GM19467 (cell line): ENCODE results near the gene ACCS.

Source experiments
- ATAC-seq: cut with Tn5 transposase; IDR thresholded peaks from one replicate; pipeline ENCODE4 v1.9.1; 2021; ENCODE audit warnings: mild to moderate bottlenecking, moderate library complexity; ENCODE audit not compliant: unreplicated experiment

ACCS gene, protein sequence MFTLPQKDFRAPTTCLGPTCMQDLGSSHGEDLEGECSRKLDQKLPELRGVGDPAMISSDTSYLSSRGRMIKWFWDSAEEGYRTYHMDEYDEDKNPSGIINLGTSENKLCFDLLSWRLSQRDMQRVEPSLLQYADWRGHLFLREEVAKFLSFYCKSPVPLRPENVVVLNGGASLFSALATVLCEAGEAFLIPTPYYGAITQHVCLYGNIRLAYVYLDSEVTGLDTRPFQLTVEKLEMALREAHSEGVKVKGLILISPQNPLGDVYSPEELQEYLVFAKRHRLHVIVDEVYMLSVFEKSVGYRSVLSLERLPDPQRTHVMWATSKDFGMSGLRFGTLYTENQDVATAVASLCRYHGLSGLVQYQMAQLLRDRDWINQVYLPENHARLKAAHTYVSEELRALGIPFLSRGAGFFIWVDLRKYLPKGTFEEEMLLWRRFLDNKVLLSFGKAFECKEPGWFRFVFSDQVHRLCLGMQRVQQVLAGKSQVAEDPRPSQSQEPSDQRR

DNA sequence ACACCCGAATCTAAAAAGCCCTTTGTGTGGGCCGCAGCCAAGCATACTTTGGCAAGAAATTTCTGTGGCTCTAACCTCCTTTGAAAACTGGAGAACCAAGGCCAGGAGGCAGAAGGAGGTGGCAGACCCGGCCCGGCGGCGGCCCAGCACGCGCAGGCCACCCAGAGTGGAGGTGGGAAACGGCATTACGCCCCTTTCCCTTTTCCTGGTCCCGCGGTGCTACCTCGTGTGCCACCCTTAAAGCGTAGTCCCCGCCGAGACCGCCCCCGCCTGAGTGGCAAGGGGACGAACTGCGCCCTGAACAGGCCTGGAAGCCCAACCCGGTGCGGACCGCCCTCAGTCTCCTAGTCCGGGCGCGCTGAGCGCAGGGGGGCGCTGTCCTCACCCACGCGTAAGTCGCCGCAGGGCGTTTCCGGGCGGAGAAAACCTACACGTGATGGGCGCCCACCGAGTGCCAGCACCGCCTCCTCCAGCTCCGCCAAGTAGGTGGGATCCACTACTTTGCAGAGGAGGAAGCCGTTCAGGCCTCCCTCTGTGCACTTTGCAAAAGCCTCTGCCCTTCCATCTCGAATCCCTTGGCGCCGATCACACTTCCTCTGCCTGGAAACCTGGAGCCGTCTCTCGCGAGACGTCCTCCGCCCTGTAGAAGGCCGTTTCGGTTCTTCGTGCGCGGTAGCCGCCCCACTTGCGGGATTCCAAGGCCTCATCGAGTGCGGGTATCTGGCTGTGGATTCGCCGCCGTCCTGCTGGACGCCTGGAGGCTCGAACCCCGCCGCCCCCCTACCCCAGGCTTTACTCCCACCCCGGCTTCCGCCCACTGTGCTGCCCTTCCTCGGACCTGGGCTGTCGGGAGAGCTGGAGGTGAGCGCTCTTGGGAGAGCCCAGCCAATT lies at the start of gene ACCS:
Gene ACCS, plus strand, starts transcription at position 430 of the 891 bp plus-strand sequence. CDS start 1,358 bp downstream, outside the sequence.
- peak; percentile 97 for ATAC-seq

DNA sequence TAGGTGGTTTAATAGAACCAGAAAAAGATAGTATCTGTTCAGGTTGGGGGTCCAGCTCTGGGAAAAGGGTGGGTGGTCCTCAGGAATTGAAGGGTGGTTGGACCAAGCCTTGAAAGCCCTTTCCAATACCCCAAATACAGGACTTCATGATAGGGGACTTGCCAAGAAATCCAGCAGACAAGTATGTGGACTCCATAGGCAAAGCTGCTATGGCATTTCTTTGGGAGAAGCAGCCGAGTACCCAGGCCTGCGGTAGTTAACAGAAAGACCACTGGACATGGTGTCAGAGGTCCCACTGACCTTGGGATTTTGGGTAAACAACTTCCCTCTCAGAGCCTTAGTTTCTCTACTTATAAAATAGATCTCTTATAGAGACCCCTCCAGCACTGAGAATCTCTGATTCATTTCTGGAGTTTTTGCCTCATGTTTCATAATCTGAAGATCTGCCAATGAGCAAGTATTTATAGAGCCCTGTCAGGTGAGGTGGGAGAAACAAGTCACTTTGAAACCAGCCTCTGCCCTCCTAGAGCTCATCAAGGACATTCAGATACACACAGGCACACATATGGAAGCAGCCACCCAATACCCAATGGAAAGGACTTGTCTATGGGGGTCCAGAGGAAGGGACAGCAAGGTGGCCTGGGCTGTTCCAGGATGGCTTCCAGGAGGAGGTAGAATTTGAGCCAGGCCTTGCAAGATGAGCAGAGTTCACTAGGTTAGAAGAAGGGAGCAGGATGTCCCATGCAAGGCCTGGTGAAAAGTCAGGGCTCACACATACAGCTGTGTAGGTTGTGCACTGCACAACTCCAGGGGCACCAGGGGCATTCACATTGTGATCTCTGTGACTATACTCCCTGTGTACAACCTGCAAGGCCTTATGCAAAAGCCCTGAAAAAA lies 49.3 kb upstream of the ACCS start:
- ATAC-seq: no peak

DNA sequence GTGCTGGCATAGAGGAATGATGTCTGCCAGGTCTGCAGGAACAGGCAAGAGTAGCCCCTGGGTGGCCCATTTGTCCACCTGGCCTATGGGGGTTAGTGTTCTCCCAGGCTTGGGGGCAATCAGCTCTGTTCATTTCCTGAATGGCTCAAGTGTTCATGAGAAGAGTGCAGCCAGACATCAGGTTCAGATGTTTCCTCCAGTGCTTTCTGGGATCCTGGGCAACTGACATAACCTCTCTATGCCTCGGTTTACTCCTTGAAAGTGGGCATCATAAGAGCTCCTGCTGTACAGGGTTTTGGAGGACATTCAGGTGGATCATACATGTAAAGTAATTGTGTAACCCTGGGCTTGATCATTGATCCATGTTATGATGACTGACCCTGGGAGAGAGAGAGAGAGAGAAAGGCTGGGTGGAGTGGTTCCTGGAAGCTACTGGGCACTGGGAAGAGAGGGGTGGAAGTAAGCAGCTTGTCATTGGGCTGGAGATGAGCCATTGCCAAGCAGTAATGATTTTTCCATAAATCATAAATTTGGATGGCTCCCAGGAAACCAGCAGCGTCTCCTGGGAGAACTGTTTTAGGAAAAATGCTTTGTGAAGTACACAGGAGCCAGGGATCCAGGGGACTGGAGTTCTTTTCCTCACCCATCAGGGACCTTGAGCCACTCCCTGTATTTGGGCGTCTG lies 48.5 kb upstream of the ACCS start:
- no peak for ATAC-seq

DNA sequence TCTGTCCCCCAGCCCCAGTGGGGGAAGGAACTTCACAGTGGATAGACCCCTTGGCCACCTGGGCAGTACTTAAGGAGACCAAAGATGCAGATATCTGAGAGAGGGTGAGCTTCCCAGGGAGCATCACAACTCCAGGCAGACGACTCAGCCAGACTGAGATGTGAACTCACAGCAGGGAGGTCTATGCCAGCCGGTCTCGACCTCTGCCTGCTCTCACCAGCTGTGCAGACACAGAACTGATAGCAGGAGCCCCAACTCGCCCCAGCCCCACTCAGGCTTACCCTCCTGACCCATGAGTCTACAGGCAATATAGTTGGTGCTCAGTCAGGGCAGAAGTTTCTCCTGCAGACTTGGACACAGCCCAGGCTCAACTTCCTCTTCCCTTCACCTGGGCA lies 47.9 kb upstream of the ACCS start:
- no peak for ATAC-seq

DNA sequence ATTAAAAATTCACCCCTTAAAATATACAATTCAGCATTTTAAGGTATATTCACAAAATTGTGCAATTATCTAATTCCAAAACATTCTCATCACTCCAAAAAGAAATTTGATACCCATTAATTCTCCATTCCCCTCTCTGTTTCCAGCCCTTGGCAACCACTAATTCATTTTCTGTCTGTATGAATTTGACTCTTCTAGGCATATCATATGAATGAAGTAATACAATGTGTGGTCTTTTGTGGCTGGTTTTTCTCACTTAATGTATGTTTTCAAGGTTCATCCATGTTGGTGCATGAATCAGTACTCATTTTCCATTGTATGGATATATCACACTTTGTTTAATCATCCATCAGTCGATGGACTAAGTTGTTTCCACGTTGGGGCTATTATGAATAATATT lies 47.2 kb upstream of the ACCS start:
- no peak for ATAC-seq

DNA sequence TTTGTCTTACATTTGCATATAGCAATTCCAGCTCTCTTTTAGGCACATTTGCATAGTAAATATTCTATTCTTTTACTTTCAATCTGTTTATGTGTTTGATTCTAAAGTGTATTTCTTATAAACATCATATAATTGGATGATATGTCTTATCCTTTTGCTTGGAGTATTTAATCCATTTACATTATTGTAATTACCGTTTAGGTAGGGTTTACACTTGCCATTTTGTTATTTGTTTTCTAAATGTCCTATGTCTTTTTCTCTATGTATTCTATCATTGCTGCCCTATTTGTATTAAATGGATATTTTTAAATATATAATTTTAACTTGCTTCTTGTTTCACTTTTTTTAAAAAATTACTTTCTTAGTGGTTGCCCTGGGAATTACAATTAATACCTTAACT lies 41.1 kb upstream of the ACCS start:
- no peak for ATAC-seq

DNA sequence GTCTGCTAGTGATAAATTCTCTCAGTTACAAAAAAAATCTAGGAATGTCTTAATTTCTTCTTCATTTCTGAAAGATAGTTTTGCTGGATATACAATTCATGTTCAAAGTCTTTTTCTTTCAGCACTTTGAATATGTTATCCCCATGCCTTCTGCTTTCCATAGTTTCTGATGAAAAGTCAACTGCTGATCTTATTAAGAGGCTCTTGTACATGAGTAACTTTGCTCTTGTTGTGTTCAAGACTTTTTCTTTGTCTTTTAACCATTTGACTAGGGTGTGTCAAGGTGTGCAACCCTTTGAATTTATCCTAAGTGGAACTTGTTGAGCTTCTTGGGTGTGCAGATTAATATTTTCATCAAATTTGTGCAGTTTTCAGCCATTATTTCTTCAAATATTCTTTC lies 40.3 kb upstream of the ACCS start:
- ATAC-seq: no peak

DNA sequence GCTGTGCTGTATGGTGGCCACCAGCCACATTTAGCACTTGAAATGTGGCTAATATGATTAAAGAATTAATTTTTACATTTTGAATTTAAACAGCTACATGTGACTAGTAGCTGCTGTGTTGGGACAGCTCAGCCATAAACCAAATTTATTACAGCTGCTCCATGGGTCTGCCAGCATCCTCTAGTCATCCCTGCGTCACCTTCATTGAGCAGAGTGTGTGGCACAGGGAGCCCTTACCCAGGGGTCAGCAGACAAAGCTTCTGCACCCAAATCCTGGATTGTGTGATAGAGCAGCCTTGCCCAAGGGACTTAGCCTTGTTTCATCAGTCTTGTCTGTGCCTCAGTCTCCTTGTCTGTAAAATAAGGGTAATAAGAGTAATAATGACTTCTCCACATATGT lies 37.7 kb upstream of the ACCS start:
- ATAC-seq: no peak

DNA sequence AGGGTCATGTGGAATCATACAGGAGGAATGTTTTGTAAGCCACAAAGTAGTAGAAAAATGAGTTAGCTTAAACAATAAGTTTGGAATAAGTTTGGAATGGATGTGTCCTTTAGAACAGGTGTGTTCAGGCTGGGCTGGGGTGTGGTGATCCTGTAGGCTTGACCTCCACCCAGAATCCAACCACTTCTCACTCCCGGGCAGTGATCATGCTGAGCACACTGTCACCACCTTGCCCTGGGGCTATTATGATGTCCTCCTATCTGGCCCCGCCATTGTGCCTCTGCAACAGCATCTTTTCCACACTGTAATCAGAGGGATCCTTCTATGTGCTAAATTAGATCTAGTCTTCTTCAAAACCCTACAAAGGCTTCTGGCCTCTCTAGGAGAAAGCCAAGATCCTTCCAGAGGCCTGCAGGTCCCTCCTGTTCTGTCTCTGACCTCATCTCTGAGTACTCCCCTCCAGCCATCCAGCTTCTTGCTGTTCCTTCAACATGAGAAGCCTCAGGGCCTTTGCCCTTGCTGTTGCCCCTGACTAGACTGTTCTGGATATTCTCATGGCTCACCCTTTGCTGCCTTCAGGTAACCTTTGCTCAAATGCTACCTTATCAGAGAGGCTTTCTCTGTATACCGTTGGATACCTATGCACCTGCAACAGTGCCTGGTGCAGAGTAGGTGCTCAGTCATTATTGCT lies 37.1 kb upstream of the ACCS start:
- ATAC-seq: no peak

DNA sequence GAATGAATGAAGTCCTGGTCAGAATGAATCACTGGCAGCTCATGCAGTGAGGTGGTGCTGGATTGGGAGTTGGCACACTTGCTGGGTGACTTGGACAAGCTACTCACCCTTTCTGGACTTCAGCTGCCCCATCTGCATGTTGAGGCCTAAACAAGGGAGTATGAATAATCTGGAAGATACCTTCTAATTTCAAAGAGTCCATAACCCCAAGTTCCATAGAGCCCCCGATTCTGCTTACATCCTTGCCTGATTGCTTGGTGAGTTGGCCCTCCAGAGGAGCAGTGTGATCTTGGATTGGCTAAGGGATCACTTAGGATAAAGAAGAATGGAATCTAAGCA lies 36.6 kb upstream of the ACCS start:
- no peak for ATAC-seq

DNA sequence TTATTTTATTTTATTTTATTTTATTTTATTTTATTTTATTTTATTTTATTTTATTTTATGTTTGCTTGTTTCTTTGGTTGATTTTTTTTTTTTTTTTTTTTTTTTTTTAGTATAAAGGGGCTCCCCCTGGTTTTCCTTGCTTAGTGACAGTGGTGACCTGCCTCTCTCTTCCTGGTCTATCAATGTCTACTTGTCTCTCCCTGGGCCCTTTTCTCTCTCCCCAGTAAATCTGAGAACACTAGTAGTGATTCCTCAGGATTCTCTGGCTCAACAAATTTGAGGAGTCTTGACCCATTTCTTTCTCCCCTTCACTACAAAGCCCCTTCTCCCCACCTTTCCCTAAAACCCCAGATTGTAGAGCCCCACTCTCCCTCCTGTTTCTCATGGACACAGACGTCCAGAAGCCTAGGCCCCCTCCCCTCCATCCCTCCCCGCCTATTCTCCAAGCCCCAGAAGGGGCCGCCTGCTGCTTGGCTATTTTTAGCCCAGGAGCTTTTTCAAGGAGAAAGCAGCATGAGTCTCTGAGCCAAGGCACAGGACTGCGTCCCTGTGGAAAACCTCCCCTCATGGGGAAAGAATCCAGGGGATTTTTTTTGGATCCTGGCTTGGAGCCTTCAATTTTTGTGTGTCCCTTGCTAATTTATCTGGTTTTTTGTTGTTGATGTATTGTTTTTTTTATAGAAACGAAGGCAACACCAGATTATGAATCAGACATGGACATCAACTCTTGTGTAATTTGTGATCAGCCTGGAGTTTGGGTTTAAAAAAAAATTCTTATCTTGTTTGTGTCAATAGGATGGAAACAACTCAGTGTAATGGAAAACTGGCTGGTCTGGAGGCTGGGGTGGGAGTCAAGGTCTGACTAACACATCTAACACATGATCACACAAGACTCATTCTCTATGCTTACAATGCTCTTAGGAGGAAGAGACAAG lies 35.8 kb upstream of the ACCS start:
- ATAC-seq: no peak

DNA sequence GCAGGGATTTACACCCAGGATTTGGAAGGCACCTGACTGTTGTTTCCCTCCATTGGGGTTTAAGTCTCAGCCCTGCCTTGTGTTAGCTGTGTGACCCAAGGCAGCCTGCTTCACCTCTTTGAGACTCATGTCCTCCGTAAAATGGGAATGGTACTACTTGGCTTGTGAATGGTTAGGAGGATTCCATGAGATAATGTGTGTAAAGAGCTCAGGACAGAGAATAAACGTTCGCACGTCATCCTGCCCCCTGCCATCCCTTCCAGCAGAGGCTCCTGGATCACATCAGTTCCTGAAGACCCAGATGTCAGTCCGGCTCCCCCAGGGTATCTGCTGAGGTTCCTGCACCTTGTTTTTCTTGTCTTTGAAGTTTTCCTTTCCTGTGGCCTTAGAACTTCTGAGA lies 35.1 kb upstream of the ACCS start:
- ATAC-seq: no peak

DNA sequence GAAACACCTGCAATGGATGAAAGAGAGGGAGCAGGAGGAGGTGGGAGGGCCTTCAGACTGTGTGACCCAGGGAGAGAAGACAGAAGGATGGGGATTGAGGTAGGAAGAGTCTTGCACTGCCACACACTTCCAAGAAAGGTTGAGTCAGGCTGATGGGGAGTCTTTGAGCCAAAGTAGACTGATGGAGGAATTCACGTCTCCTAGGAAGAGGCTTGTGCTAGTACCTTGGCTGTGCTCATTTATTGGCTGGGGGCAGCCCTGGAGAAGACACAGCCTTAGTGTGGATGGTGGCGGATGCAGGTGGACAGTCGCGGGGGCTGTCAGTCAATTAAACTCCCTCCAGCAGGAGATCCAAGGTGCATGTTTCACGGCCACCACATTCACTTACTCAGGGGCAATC lies 34.5 kb upstream of the ACCS start:
- no peak for ATAC-seq

DNA sequence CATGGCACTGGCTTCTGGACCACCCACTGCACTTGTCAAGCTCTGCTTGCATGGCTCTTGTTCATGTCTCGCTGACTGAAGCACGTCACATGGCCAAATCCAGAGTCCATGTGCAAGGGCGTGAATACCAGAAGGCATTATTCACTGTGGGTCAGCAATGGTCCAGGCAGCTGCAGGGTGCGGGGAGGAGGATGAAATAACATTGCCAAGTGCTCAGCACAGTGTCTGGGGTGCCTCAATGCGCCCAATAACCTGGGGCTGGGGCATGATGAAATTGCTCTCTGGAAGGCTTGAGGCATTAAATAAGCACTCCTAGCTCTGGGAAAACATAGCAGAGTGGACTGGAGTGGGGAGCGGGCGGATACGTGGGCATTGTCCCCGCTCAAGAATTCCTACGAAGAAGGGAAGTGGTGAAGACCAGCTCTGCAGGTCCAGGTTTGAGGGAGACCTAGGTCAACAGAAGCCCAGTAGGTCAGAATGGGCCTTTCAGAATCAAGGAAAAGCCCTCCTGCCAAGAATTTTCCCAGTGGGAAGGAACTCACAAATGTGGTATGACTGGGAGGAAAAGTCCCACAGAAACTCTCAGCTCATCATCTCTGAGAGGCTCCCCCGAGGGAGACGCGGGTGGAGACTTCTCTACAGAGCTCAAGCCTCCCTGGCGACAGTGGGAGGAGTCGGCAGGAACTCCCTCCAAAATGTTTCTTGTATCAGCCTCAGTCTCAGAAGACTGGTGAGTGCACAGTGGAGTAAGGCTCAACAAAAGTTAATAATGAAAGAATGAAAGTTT lies 33.6 kb upstream of the ACCS start:
- no peak for ATAC-seq

DNA sequence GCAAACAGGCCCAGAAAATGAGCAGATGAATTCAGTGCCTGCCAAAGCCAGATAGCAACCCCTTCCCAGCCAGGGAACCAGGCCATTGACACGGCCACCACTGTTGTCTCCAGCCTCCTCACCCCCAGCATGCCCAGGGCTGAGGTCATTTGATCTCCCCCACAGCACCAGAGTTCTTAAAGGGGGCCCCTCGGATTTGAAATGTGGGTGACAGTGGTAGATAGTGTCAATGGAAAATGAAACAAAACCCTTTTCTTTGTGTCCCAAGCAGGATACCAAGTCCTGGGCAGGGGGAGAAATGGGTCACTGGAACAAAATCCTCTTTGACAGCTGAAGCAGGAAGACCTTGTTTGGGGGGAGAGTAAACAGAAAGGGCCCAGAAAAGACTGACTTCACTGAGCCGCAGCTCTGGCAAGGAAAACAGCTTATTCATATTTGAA lies 32.6 kb upstream of the ACCS start:
- no peak for ATAC-seq

DNA sequence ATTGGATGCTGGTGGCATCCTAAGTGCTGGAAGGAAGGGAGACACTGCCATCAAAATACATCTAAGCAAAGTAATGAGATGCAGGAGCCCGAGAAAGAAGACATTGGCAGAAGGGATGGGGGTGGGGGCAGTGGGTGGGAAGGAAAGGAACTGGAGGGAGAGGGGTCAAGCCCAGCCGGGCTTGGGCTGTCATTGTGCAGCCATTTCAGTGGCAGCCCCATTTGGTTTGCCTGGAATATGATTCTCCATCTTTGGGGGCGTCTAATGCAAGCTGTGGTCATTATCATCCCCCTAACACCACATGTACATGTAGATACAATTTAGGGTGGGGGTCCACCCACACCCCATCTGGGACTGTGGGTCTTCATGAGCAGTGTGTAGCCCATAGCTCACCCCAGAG lies 32.2 kb upstream of the ACCS start:
- ATAC-seq: no peak

DNA sequence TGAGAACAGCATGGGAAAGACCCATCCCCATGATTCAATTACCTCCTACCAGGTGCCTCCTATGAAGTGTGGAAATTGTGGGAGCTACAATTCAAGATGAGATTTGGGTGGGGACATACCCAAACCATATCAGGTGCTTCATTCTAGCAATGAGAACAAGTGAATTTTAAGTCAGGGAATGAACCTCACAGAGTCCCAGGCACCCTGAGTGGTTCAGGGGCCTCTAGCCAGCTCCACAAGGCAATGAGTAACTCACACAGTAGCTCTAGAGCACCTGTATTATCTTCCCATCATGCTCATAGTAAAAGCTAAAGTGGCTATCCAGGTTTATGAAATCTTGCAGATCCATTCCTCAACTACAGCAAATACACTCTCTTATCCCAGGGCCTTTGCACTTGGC lies 31.4 kb upstream of the ACCS start:
- ATAC-seq: no peak
